ENCODE results near the gene MSANTD1. TPM values are rescaled to one million over a fixed set of nuclear protein-coding genes. Genes with fewer than 3 reads are reported as not detected.

MSANTD1 gene
- total RNA-seq, 2 donors from 2014 or later, result 2.6 to 3.6 TPM

DNA sequence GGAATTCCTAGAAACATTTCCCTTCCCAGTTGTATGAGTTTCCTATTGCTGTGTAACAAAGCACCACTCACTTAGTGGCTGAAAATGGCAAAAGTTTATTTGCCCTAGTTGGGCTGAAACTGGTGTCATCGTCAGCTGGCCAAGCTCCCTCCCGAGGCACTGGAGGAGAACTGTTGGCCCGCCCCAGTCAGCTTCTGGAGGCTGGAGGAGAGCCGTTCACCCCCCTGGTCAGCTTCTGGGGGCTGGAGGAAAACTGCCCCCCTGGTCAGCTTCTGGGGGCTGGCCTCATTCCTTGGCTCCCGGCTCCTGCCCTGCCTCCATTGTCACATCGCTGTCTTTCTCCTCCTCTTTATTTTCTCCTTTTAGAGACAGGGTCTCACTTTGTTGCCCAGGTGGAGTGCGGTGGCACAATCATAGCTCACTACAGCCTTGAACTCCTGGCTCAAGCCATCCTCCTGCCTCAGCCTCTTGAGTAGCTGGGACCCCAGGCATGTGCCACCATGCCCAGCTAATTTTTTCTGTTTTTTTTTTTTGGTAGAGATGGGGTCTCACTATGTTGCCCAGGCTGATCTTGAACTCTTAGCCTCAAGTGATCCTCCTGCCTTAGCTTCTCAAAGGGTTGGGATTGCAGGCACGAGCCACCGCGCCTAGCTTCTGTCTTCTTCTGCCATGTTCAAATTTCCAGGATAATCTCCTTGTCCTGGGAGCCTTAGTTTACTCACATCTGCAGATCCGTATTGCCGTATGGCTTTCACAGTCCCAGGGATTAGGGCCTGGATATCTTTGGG is 47.1 kb downstream of the MSANTD1 start:
- H3K9me3 ChIP-seq, result no peaks in the 10 kb centered on the region
- no peak for ATAC-seq
- intact Hi-C loops (cut with DNase I), result no loop called here
- H3K4me1 ChIP-seq, result peaks cover 17% of the 10 kb centered on the region
- no peaks in the 10 kb centered on the region for H3K27me3 ChIP-seq
- peak in 1 of 4 donors; percentile 3 for DNase-seq
- no peaks in the 10 kb centered on the region for H3K36me3 ChIP-seq (replicated peaks in 1 of 2; ENCODE audit: insufficient read depth in 1 of 2, low read depth in 2 of 2)
- WGBS, 2 donors, result 92 to 96% methylated on average over 12 of the region's 12 CpGs
- H3K27ac ChIP-seq, result no peak overlapping the region
- TF ChIP-seq, protein P1, sequence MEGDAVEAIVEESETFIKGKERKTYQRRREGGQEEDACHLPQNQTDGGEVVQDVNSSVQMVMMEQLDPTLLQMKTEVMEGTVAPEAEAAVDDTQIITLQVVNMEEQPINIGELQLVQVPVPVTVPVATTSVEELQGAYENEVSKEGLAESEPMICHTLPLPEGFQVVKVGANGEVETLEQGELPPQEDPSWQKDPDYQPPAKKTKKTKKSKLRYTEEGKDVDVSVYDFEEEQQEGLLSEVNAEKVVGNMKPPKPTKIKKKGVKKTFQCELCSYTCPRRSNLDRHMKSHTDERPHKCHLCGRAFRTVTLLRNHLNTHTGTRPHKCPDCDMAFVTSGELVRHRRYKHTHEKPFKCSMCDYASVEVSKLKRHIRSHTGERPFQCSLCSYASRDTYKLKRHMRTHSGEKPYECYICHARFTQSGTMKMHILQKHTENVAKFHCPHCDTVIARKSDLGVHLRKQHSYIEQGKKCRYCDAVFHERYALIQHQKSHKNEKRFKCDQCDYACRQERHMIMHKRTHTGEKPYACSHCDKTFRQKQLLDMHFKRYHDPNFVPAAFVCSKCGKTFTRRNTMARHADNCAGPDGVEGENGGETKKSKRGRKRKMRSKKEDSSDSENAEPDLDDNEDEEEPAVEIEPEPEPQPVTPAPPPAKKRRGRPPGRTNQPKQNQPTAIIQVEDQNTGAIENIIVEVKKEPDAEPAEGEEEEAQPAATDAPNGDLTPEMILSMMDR (IDR thresholded peaks at IDR 0.05), result no peak
- TF ChIP-seq POLR2A (IDR thresholded peaks at IDR 0.05), result no peak
- no peak overlapping the region for H3K4me3 ChIP-seq

DNA sequence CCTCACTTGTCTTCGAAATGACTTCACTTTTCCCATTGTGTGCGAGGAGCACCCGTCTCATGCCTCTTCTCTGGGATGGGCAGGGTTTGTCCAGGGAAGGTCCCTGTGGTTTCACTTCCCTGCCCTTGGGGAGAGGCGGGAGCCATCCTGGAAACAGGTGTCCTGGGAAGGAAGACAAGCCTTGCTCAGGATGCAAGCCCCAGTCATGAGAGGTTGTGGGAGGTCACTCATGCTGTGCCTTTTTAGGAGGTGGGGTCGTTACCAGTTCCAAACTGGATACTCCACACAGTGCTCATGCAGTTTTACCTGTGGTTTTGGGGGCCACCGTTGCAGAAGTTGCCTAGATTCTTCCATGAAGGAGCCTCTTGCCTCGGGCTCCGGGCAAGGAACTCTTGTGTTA is 47.7 kb downstream of the MSANTD1 start:
- no peaks in the 10 kb centered on the region for H3K9me3 ChIP-seq

GRCh38 chr4:3297066-3297859 is 48.3 kb downstream of the MSANTD1 start:
- Histone ChIP-seq H3K27ac (no peak overlapping the region), H3K4me3 (no peak overlapping the region), H3K9me3 (no peaks in the 10 kb centered on the region), H3K36me3 (replicated peaks in 1 of 2; ENCODE audit: insufficient read depth in 1 of 2, low read depth in 2 of 2) (no peaks in the 10 kb centered on the region), H3K4me1 (peaks cover 14% of the 10 kb centered on the region), H3K27me3 (no peaks in the 10 kb centered on the region)
- TF ChIP-seq POLR2A (IDR thresholded peaks at IDR 0.05), result no peak
- TF ChIP-seq, protein P1 (IDR thresholded peaks at IDR 0.05), result no peak
- DNase-seq (peak in 1 of 4 donors; percentile 5), ATAC-seq (no peak)
- intact Hi-C loops (cut with DNase I), result no loop called here
- 88 to 96% methylated on average over 13 of the region's 13 CpGs for WGBS, 2 donors

More for the DNA sequence above, 47.7 kb downstream of the MSANTD1 start:
- no peak overlapping the region for H3K27ac ChIP-seq
- WGBS, 2 donors, result 93 to 94% methylated on average over 8 of the region's 8 CpGs
- ATAC-seq, result no peak
- H3K36me3 ChIP-seq (replicated peaks in 1 of 2; ENCODE audit: insufficient read depth in 1 of 2, low read depth in 2 of 2), result no peaks in the 10 kb centered on the region
- DNase-seq, result peak in 1 of 4 donors; percentile 3
- H3K4me1 ChIP-seq, result peaks cover 12% of the 10 kb centered on the region
- TF ChIP-seq, protein P1 (IDR thresholded peaks at IDR 0.05), result no peak
- no peak for TF ChIP-seq POLR2A (IDR thresholded peaks at IDR 0.05)
- intact Hi-C loops (cut with DNase I), result no loop called here
- H3K4me3 ChIP-seq, result no peak overlapping the region
- no peaks in the 10 kb centered on the region for H3K27me3 ChIP-seq

GRCh38 chr4:3299122-3299975 is 50.4 kb downstream of the MSANTD1 start:
- Histone ChIP-seq H3K27me3 (no peaks in the 10 kb centered on the region), H3K9me3 (no peaks in the 10 kb centered on the region), H3K4me1 (peaks cover 6% of the 10 kb centered on the region), H3K4me3 (no peak overlapping the region), H3K27ac (no peak overlapping the region), H3K36me3 (replicated peaks in 1 of 2; ENCODE audit: insufficient read depth in 1 of 2, low read depth in 2 of 2) (no peaks in the 10 kb centered on the region)
- TF ChIP-seq, protein P1 (IDR thresholded peaks at IDR 0.05), result no peak
- TF ChIP-seq POLR2A (IDR thresholded peaks at IDR 0.05), result no peak
- 73 to 79% methylated on average over 6 to 9 of the region's 9 CpGs for WGBS, 2 donors
- DNase-seq (peak in 1 of 4 donors; percentile 6), ATAC-seq (no peak)
- intact Hi-C loops (cut with DNase I), result no loop called here
